ENCODE results near the gene EMCN. TPM values are rescaled to one million over a fixed set of nuclear protein-coding genes. Genes with fewer than 3 reads are reported as not detected.

Gene EMCN
- total and polyA plus RNA-seq, 2 of the 8 experiments (the other 6 are each of a cell fraction or from before 2014, with no cell fraction given): not detected

DNA sequence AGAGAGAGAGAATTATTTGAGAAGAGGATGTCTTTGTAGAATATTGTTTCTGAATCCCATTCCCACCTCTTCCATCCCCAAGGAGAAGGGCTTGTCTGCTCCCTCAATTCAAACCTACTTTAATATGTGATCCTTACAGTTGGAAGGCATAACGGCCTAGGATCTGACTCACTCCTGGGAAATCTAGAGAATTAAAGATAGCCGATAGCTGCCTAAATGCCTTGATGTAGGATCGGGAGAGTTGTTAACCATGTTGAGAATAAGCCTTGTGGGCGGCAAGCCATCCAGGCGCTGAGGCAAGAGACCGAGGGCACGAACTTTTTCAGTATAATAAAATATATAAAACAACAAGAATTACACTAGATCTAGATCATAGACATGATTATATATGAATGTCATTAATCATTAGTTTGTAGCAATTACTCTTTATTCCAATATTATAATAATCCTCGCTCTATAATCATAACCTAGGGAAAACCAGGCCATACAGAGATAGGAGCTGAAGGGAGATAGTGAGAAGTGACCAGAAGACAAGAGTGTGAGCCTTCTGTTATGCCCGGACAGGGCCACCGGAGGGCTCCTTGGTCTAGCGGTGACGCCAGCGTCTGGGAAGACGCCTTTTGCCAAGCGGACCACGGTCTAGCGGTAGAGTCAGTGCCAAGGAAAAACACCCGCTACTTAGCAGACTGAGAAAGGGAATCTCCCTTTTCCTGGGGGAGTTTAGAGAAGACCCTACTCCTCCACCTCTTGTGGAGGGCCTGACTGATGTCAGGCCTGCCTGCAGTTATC lies 13.5 kb downstream of the EMCN start:
- H2BK15ac ChIP-seq (ENCODE audit: low read length): no peak overlapping the region
- H2BK12ac ChIP-seq (ENCODE audit: low read depth, low read length): no peak overlapping the region
- H3K4me1 ChIP-seq (replicated peaks in 1 of 4; ENCODE audit: control insufficient read depth in 3 of 4, insufficient read depth in 4 of 4, low read length in 3 of 4): no peaks in the 10 kb centered on the region
- FAIRE-seq (no peak), DNase-seq (ENCODE audit: low read depth in 1 of 2, low spot score in 2 of 2) (peak; percentile 10 to 73)
- no peaks in the 10 kb centered on the region for H4K20me1 ChIP-seq (replicated peaks in 1 of 2; ENCODE audit: control insufficient read depth in 1 of 2, insufficient read depth in 2 of 2, low read length in 2 of 2)
- H2AFZ ChIP-seq (ENCODE audit: low read length): no peak overlapping the region
- H4K91ac ChIP-seq (replicated peaks; ENCODE audit: insufficient read length, low read length): no peak overlapping the region
- H2BK20ac ChIP-seq (ENCODE audit: low read length): no peak overlapping the region
- H3K23ac ChIP-seq (ENCODE audit: insufficient read length): no peak overlapping the region
- H3K4ac ChIP-seq (replicated peaks; ENCODE audit: insufficient read length, low read depth, low read length): no peak overlapping the region
- H3K27ac ChIP-seq (ENCODE audit: low read depth, low read length): no peak overlapping the region
- no peaks in the 10 kb centered on the region for H3K23me2 ChIP-seq (ENCODE audit: low read depth, low read length)
- 85% methylated on average over 18 of the region's 18 CpGs; no CpG with 5 or more reads in 1 of the 2 experiments for WGBS, 2 experiments (ENCODE audit: extremely low coverage in 1 of 2, insufficient coverage in 1 of 2, insufficient read length in 1 of 2, insufficient replicate concordance in 2 of 2, low coverage in 1 of 2, low lambda C conversion rate in 2 of 2, missing lambda C conversion rate in 1 of 2)
- no peak overlapping the region for H3K4me3 ChIP-seq (ENCODE audit: extremely low read depth in 1 of 4, insufficient read depth in 2 of 4, low read depth in 3 of 4, low read length in 4 of 4)
- no peak overlapping the region for H3K9ac ChIP-seq (replicated peaks in 1 of 4; ENCODE audit: extremely low read depth in 1 of 4, low read depth in 3 of 4, low read length in 3 of 4)
- no peak overlapping the region for H2AK5ac ChIP-seq (ENCODE audit: low read depth, low read length)
- no peaks in the 10 kb centered on the region for H3K36me3 ChIP-seq (ENCODE audit: control insufficient read depth in 2 of 4, insufficient read depth in 4 of 4, low read length in 3 of 4)
- ChIA-PET CTCF (ENCODE audit: partially characterized antibody) (interaction anchor here (0.8 to 1.5 kb wide), 5 partner anchors 11 to 479 kb away, joined by 3 read pairs; no protein-coding TSS in a partner anchor), POLR2A (ENCODE audit: partially characterized antibody) (no interaction called here)
- H3K18ac ChIP-seq (ENCODE audit: extremely low read depth, low read length): no peak overlapping the region
- no peak overlapping the region for H4K5ac ChIP-seq (ENCODE audit: insufficient read length, low read depth, low read length)
- no peaks in the 10 kb centered on the region for H3K79me2 ChIP-seq (ENCODE audit: control insufficient read depth in 1 of 2, insufficient read depth in 2 of 2, low read length in 2 of 2)
- 0 out of 4 replicates have a peak, but pooled peaks cover 0 to 3% of the 10 kb centered on the region in 2 experiments for H3K9me3 ChIP-seq (ENCODE audit: insufficient read depth in 2 of 2, low read depth in 1 of 2, low read length in 1 of 2)
- H3K4me2 ChIP-seq (ENCODE audit: insufficient read depth in 1 of 2, low read depth in 2 of 2, low read length in 2 of 2): no peak overlapping the region
- no peak overlapping the region for H2BK120ac ChIP-seq (replicated peaks; ENCODE audit: low read depth, low read length)
- no peak overlapping the region for H4K8ac ChIP-seq (ENCODE audit: extremely low read depth, insufficient read depth, low read length)
- no peak overlapping the region for H3K56ac ChIP-seq (replicated peaks; ENCODE audit: insufficient read length, low read depth, low read length)
- TF ChIP-seq SIRT6 (IDR thresholded peaks at IDR 0.05; ENCODE audit: low read length) (no peak), RAD21 (IDR thresholded peaks at IDR 0.05 in 1 of 2, conservative IDR thresholded peaks at IDR 0.05 in 1 of 2; ENCODE audit: low read depth in 2 of 2, low read length in 2 of 2) (peak; percentile 67 to 68)
- TF ChIP-seq, protein P1, sequence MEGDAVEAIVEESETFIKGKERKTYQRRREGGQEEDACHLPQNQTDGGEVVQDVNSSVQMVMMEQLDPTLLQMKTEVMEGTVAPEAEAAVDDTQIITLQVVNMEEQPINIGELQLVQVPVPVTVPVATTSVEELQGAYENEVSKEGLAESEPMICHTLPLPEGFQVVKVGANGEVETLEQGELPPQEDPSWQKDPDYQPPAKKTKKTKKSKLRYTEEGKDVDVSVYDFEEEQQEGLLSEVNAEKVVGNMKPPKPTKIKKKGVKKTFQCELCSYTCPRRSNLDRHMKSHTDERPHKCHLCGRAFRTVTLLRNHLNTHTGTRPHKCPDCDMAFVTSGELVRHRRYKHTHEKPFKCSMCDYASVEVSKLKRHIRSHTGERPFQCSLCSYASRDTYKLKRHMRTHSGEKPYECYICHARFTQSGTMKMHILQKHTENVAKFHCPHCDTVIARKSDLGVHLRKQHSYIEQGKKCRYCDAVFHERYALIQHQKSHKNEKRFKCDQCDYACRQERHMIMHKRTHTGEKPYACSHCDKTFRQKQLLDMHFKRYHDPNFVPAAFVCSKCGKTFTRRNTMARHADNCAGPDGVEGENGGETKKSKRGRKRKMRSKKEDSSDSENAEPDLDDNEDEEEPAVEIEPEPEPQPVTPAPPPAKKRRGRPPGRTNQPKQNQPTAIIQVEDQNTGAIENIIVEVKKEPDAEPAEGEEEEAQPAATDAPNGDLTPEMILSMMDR (IDR thresholded peaks at IDR 0.05; ENCODE audit: control extremely low read depth in 1 of 3, insufficient read depth in 1 of 3, low read depth in 1 of 3, low read length in 3 of 3): peak; percentile 36 to 59 (median 47); a peak in 3 of 4 replicates
- no peaks in the 10 kb centered on the region for H3K27me3 ChIP-seq (replicated peaks in 1 of 4; ENCODE audit: control insufficient read depth in 3 of 4, extremely low read depth in 1 of 4, insufficient read depth in 3 of 4, low read length in 3 of 4)
- H2BK5ac ChIP-seq (ENCODE audit: low read depth, low read length): no peak overlapping the region
- H3K14ac ChIP-seq (ENCODE audit: insufficient read length): no peak overlapping the region
- no peaks in the 10 kb centered on the region for H3K79me1 ChIP-seq (ENCODE audit: low read depth, low read length)
